ENCODE data around the gene GPBAR1. TPM values are rescaled to one million over a fixed set of nuclear protein-coding genes. Genes with fewer than 3 reads are reported as not detected.

GPBAR1 gene
- total RNA-seq, 4 donors from 2014 or later, result 0.63 to 2.1 (median 1.4) TPM

DNA sequence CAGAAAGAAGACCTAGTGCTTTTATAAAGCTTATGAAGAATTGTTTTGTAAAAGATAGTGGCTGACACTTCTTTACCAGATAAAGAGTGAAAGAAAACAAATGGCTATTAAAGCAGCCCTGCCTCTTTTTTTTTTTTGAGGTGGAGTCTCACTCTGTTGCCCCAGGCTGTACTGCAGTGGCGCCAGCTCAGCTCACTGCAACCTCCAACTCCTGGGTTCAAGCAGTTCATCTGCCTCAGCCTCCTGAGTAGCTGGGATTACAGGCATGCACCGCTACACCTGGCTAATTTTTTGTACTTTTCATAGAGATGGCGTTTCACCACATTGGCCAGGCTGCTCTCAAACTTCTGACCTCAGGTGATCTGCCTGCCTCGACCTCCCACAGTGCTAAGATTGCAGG, 31.0 kb upstream of the GPBAR1 start:
- Histone ChIP-seq H3K27ac (no peak overlapping the region), H3K9me3 (no peaks in the 10 kb centered on the region), H3K4me3 (replicated peaks in 1 of 3) (no peak overlapping the region), H3K27me3 (no peaks in the 10 kb centered on the region), H3K4me1 (peaks cover 0 to 12% of the 10 kb centered on the region in 2 donors), H3K36me3 (peaks cover 48 to 59% of the 10 kb centered on the region in 2 donors)
- TF ChIP-seq POLR2A (IDR thresholded peaks at IDR 0.05) (no peak), CTCF (IDR thresholded peaks at IDR 0.05) (no peak)
- DNase-seq, result no peak
- 90 to 94% methylated on average over 4 of the region's 4 CpGs for WGBS, 2 donors
- intact Hi-C loops (cut with DNase I), result no loop called here

DNA sequence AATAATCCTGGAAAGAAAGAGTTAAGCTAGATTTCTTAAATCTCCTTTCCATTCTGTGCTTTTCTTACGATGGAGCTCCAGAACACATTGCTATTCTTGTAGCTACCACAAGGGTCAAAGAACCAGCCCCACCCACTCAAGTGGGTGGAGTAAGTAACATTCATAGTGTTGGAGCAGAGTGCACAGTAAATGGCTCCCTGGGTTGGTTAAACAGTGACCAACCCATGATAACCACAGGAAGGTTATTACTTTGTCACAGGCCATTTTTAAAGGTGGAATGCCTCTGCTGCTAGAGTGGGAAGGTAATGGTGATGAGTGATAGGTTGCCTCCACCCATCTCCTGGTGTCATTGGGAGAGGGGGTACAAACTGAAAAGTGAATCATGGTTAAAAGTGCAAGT, 29.9 kb upstream of the GPBAR1 start:
- Histone ChIP-seq H3K4me3 (replicated peaks in 1 of 3) (no peak overlapping the region), H3K36me3 (peaks cover 58 to 60% of the 10 kb centered on the region in 2 donors), H3K27ac (no peak overlapping the region), H3K27me3 (no peaks in the 10 kb centered on the region), H3K9me3 (no peaks in the 10 kb centered on the region), H3K4me1 (peaks cover 0 to 12% of the 10 kb centered on the region in 2 donors)
- TF ChIP-seq CTCF (IDR thresholded peaks at IDR 0.05) (no peak), POLR2A (IDR thresholded peaks at IDR 0.05) (no peak)
- no peak for DNase-seq
- WGBS, 2 donors, result 21% methylated on average over 1 of the region's 1 CpG
- intact Hi-C loops (cut with DNase I), result no loop called here

DNA sequence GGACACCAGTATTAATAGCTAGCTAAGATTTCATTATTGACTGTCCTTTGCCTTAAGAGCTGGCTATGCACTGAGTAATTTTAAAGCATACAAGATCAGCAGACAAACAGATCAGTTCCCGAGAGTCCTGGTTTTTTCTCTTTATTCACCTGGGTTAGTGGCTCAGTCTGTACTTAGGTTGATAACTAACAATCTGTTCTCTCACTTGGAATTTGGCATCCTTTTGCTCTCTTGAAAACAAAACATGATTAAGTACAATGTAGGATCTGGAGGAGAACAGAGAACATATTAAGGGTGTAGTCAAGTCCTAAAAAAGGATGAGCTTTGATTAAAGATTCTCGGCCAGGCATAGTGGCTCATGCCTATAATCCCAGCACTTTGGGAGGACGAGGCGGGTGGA, 27.3 kb upstream of the GPBAR1 start:
- H3K27me3 ChIP-seq, result no peaks in the 10 kb centered on the region
- peaks cover 0 to 10% of the 10 kb centered on the region in 2 donors for H3K4me1 ChIP-seq
- H3K4me3 ChIP-seq (replicated peaks in 1 of 3), result no peak overlapping the region
- no peak for TF ChIP-seq POLR2A (IDR thresholded peaks at IDR 0.05)
- TF ChIP-seq CTCF (IDR thresholded peaks at IDR 0.05), result no peak
- intact Hi-C loops (cut with DNase I), result no loop called here
- no peaks in the 10 kb centered on the region for H3K9me3 ChIP-seq
- DNase-seq, result no peak
- H3K36me3 ChIP-seq, result peaks cover 53 to 61% of the 10 kb centered on the region in 2 donors
- H3K27ac ChIP-seq, result no peak overlapping the region
- WGBS, 2 donors, result 91 to 93% methylated on average over 4 of the region's 4 CpGs

DNA sequence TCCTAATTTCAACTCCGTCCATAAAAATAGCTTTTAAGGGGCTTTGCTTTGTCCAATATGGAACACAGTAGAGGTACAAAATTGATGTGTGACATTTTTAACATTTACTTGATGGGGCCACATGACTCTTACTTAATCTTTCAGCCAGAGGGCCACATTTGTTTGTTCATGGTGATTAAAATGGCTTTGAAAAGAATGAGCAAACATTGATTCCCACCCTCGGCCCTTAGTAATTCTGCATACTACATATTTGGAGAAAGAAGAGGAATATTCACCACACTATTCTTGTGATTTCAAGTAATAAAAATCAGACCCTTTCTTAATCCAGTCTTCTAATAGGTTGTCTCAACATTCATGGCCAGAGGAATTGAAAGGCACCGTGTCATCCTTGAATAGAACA, 26.3 kb upstream of the GPBAR1 start:
- intact Hi-C loops (cut with DNase I), result no loop called here
- DNase-seq, result no peak
- H3K4me3 ChIP-seq (replicated peaks in 1 of 3), result no peak overlapping the region
- no peaks in the 10 kb centered on the region for H3K27me3 ChIP-seq
- TF ChIP-seq POLR2A (IDR thresholded peaks at IDR 0.05), result no peak
- TF ChIP-seq CTCF (IDR thresholded peaks at IDR 0.05), result no peak
- H3K36me3 ChIP-seq, result peaks cover 49 to 67% of the 10 kb centered on the region in 2 donors
- H3K9me3 ChIP-seq, result no peaks in the 10 kb centered on the region
- 61 to 63% methylated on average over 3 of the region's 3 CpGs for WGBS, 2 donors
- no peak overlapping the region for H3K27ac ChIP-seq
- H3K4me1 ChIP-seq, result peaks cover 0 to 5% of the 10 kb centered on the region in 2 donors

- Histone ChIP-seq H3K27me3 (no peaks in the 10 kb centered on the region), H3K4me3 (replicated peaks in 1 of 3) (no peak overlapping the region), H3K4me1 (peaks cover 0 to under 1% of the 10 kb centered on the region in 2 donors), H3K9me3 (no peaks in the 10 kb centered on the region), H3K27ac (no peak overlapping the region), H3K36me3 (peaks cover 49 to 67% of the 10 kb centered on the region in 2 donors)
- TF ChIP-seq CTCF (IDR thresholded peaks at IDR 0.05), result no peak
- TF ChIP-seq POLR2A (IDR thresholded peaks at IDR 0.05), result no peak
- intact Hi-C loops (cut with DNase I), result no loop called here
- no peak for DNase-seq
- 96 to 100% methylated on average over 2 of the region's 2 CpGs for WGBS, 2 donors
These were observed 25.8 kb upstream of the GPBAR1 start for GRCh38 chr2:218235017-218235416.

All from thyroid gland (tissue), 4 donors.